ENCODE results near the gene NR1D2.

NR1D2 gene

DNA sequence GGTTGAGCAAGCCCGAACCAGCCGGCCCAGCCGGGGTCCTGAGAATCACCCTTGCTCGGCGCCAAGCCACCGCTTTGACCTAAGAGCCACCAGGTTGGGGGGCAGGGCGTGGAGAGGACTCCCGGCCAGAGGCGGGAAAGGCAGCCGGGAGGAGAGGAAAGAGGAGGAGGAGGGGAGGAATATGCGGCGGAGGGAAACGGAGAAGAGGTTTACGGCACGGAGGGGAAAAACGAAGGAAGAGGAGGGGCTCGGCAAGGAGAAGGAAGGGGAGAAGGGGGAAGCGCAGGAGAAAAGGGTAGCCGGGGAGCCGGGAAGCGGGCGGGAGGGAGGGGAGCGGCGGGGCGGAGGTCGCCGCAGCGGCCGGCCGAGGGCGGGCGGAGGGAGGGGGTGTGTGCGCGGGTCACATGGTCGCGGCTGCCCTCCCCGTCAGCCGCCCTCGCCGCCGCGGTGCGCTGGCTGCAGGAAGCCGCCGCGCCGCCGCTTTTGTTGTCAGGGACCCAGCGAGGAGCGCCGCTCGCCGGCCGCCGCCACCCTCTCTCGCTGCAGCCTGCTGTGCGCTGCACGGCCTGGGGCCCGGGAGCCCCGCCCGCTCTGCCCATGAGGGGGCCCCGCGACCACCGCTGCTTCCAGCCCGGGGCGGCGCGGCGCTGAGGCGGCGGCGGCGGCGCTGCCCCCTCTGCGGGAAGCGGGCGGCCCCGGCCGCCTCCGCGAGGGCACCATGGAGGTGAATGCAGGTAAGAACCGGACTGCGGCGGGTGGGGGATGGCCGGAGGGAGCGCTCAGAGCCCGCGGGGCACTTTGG, at the start of gene NR1D2:
TSS of gene NR1D2 (plus strand) at position 426 of the 802 bp plus-strand sequence. CDS start at position 719, 293 bp downstream.
- Histone ChIP-seq H3K9me3 (ENCODE audit: control insufficient read depth, insufficient read depth, low read length) (no peaks in the 10 kb centered on the region), H3K27me3 (ENCODE audit: control insufficient read depth, low read length) (peaks cover 14% of the 10 kb centered on the region), H3K4me1 (ENCODE audit: control insufficient read depth, low read length) (peaks cover 29% of the 10 kb centered on the region), H3K27ac (ENCODE audit: low read depth, low read length) (peak within 1 kb of the TSS; percentile 25; the same call in 1 of the 2 replicates), H3K4me3 (ENCODE audit: low read length) (peak within 1 kb of the TSS; percentile 80), H3K4me2 (ENCODE audit: low read length) (peak within 1 kb of the TSS; percentile 81), H3K79me2 (ENCODE audit: control insufficient read depth, low read length) (peaks cover 17% of the 10 kb centered on the region), H3K9me2 (replicated peaks; ENCODE audit: control insufficient read depth, low read length) (no peaks in the 10 kb centered on the region), H3F3A (ENCODE audit: control insufficient read depth, insufficient read depth) (peaks cover 17% of the 10 kb centered on the region; the same call in 1 of the 2 replicates), H3K36me3 (ENCODE audit: control insufficient read depth, low read length) (no peaks in the 10 kb centered on the region), H4K20me1 (ENCODE audit: control insufficient read depth, insufficient read depth, low read depth, low read length) (no peaks in the 10 kb centered on the region)
- TF ChIP-seq, protein P1, sequence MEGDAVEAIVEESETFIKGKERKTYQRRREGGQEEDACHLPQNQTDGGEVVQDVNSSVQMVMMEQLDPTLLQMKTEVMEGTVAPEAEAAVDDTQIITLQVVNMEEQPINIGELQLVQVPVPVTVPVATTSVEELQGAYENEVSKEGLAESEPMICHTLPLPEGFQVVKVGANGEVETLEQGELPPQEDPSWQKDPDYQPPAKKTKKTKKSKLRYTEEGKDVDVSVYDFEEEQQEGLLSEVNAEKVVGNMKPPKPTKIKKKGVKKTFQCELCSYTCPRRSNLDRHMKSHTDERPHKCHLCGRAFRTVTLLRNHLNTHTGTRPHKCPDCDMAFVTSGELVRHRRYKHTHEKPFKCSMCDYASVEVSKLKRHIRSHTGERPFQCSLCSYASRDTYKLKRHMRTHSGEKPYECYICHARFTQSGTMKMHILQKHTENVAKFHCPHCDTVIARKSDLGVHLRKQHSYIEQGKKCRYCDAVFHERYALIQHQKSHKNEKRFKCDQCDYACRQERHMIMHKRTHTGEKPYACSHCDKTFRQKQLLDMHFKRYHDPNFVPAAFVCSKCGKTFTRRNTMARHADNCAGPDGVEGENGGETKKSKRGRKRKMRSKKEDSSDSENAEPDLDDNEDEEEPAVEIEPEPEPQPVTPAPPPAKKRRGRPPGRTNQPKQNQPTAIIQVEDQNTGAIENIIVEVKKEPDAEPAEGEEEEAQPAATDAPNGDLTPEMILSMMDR (IDR thresholded peaks at IDR 0.05; ENCODE audit: low read depth, low read length, poor library complexity, severe bottlenecking) = no peak
- no peak for TF ChIP-seq EZH2phosphoT487 (IDR thresholded peaks at IDR 0.05; ENCODE audit: borderline replicate concordance, low read length)

GRCh38 chr3:23900744-23901143, 44.3 kb upstream of the NR1D2 start:
- H3K36me3 ChIP-seq (ENCODE audit: control insufficient read depth, low read length) = peaks cover 23% of the 10 kb centered on the region
- H3F3A ChIP-seq (ENCODE audit: control insufficient read depth, insufficient read depth) = no peaks in the 10 kb centered on the region
- no peak overlapping the region for H3K4me2 ChIP-seq (ENCODE audit: low read length)
- H3K27me3 ChIP-seq (ENCODE audit: control insufficient read depth, low read length) = no peaks in the 10 kb centered on the region
- no peaks in the 10 kb centered on the region for H3K9me2 ChIP-seq (replicated peaks; ENCODE audit: control insufficient read depth, low read length)
- H3K27ac ChIP-seq (ENCODE audit: low read depth, low read length) = no peak overlapping the region
- no peak overlapping the region for H3K4me3 ChIP-seq (ENCODE audit: low read length)
- no peaks in the 10 kb centered on the region for H3K79me2 ChIP-seq (ENCODE audit: control insufficient read depth, low read length)
- TF ChIP-seq, protein P1 (IDR thresholded peaks at IDR 0.05; ENCODE audit: low read depth, low read length, poor library complexity, severe bottlenecking) = no peak
- no peak for TF ChIP-seq EZH2phosphoT487 (IDR thresholded peaks at IDR 0.05; ENCODE audit: borderline replicate concordance, low read length)
- H4K20me1 ChIP-seq (ENCODE audit: control insufficient read depth, insufficient read depth, low read depth, low read length) = no peaks in the 10 kb centered on the region
- no peaks in the 10 kb centered on the region for H3K9me3 ChIP-seq (ENCODE audit: control insufficient read depth, insufficient read depth, low read length)
- no peaks in the 10 kb centered on the region for H3K4me1 ChIP-seq (ENCODE audit: control insufficient read depth, low read length)

- TF ChIP-seq, protein P1 (IDR thresholded peaks at IDR 0.05; ENCODE audit: low read depth, low read length, poor library complexity, severe bottlenecking) = no peak
- no peak for TF ChIP-seq EZH2phosphoT487 (IDR thresholded peaks at IDR 0.05; ENCODE audit: borderline replicate concordance, low read length)
- Histone ChIP-seq H3K79me2 (ENCODE audit: control insufficient read depth, low read length) (no peaks in the 10 kb centered on the region), H3K9me2 (replicated peaks; ENCODE audit: control insufficient read depth, low read length) (no peaks in the 10 kb centered on the region), H4K20me1 (ENCODE audit: control insufficient read depth, insufficient read depth, low read depth, low read length) (no peaks in the 10 kb centered on the region), H3K4me3 (ENCODE audit: low read length) (no peak overlapping the region), H3K9me3 (ENCODE audit: control insufficient read depth, insufficient read depth, low read length) (no peaks in the 10 kb centered on the region), H3K27me3 (ENCODE audit: control insufficient read depth, low read length) (no peaks in the 10 kb centered on the region), H3F3A (ENCODE audit: control insufficient read depth, insufficient read depth) (no peaks in the 10 kb centered on the region), H3K27ac (ENCODE audit: low read depth, low read length) (no peak overlapping the region), H3K4me2 (ENCODE audit: low read length) (no peak overlapping the region), H3K4me1 (ENCODE audit: control insufficient read depth, low read length) (no peaks in the 10 kb centered on the region), H3K36me3 (ENCODE audit: control insufficient read depth, low read length) (peaks cover 12% of the 10 kb centered on the region)
Observed at GRCh38 chr3:23904545-23904944, 40.5 kb upstream of the NR1D2 start.

Data from DOHH2 (cell line).